ENCODE measurements around the gene LDLRAD3.

DNA sequence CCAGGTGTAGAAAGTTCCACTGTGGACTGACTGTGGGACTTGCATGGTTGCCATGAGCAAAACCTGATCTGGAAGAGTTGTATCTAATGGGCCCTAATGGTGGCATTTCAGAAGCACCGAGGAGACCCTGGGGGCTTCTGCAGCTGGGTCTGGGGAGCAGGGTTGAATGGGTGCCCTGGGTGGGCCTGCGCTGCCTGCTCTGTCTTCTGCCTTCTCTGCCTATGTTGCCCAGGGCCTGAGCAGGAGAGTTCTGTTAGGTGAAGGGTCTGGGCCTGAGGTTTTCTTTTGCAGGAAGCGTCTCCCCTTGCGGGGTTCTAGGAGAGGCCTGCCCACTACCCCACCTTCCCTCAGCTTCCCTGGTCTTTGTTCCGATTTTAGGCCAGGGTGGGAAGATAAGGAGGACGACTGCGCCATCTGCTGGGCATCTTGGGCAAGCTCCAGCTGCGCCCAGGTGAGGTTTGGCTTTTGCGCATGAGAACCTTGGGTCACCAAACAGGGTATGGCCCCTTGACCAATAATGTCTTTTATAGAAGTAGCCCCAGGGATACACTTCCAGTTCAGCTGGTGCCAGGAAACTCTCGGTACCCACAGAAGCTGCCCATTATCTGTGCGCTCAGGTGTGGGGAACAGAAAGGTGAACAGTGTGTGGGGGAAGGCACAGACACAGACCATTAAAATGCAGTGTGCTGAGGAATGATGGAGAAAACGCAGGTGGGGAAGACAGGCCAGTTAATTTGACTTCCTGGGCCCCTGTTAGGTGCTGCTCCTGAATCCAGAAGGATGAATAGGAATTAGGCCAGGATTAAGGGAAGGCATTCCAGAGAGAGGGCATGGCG lies 322.1 kb downstream of the LDLRAD3 start:
- TF ChIP-seq PATZ1 (CRISPR knock-in tag; IDR thresholded peaks at IDR 0.05; ENCODE audit: borderline replicate concordance) (no peak), CREB5 (CRISPR knock-in tag; IDR thresholded peaks at IDR 0.05; ENCODE audit: low read depth) (no peak), ZFP3 (CRISPR knock-in tag; IDR thresholded peaks at IDR 0.05) (no peak), POU6F1 (CRISPR knock-in tag; IDR thresholded peaks at IDR 0.05; ENCODE audit: borderline replicate concordance, low read depth) (no peak), ZNF70 (CRISPR knock-in tag; IDR thresholded peaks at IDR 0.05) (no peak), ISL1 (CRISPR knock-in tag; IDR thresholded peaks at IDR 0.05) (no peak), TCF4 (CRISPR knock-in tag; IDR thresholded peaks at IDR 0.05; ENCODE audit: borderline replicate concordance) (no peak), GLIS3 (CRISPR knock-in tag; IDR thresholded peaks at IDR 0.05) (no peak), BACH2 (CRISPR knock-in tag; IDR thresholded peaks at IDR 0.05; ENCODE audit: borderline replicate concordance) (no peak)

All from SK-N-SH treated with all-trans-retinoic acid at 6 μM for 48 hours (cell line).